SU-DHL-6 (cell line): ENCODE data around the gene LOXL1.

Experiments
- H2AFZ ChIP-seq: fragments of 200-600 bp; sonication (generic); 2 replicates; pipeline ENCODE4 v1.6.1; 2014; ENCODE audit warnings: low read depth, mild to moderate bottlenecking, moderate library complexity, mixed read lengths, antibody characterized with exemption, low read length; ENCODE audit not compliant: severe bottlenecking
- H3F3A ChIP-seq: fragments of 200-600 bp; shearing (Covaris generic); 2 replicates; pipeline ENCODE4 v1.6.0; 2016; ENCODE audit warnings: antibody characterized with exemption, mild to moderate bottlenecking; ENCODE audit not compliant: insufficient read depth
- H3K27ac ChIP-seq: fragments of 200-600 bp; sonication (generic); 2 replicates; pipeline ENCODE4 v1.5.1; 2016; ENCODE audit warnings: low read depth, mild to moderate bottlenecking, low read length, moderate library complexity, mixed read lengths
- H3K27me3 ChIP-seq: fragments of 200-600 bp; sonication (generic), shearing (Covaris generic); 2 replicates; pipeline ENCODE4 v1.6.0; 2014; ENCODE audit warnings: mild to moderate bottlenecking, low read length
- H3K36me3 ChIP-seq: fragments of 200-600 bp; sonication (generic); 2 replicates; pipeline ENCODE4 v1.6.1; 2014; ENCODE audit warnings: mild to moderate bottlenecking, low read length, mixed read lengths
- H3K4me2 ChIP-seq: fragments of 300-600, 200-600 bp; shearing (Covaris generic), sonication (generic); 2 replicates; pipeline ENCODE4 v1.6.0; 2014; ENCODE audit warnings: low read length, low read depth, mild to moderate bottlenecking; ENCODE audit not compliant: poor library complexity, severe bottlenecking
- H3K4me3 ChIP-seq: fragments of 200-600 bp; sonication (generic); 2 replicates; pipeline ENCODE4 v1.5.1; 2014; ENCODE audit warnings: antibody characterized with exemption, low read length, mild to moderate bottlenecking, mixed read lengths; ENCODE audit not compliant: insufficient read depth, poor library complexity, severe bottlenecking
- H3K79me2 ChIP-seq: fragments of 200-600 bp; sonication (generic); 2 replicates; pipeline ENCODE4 v1.6.1; 2014; ENCODE audit warnings: mild to moderate bottlenecking, low read length, moderate library complexity; ENCODE audit not compliant: insufficient read depth
- H3K9ac ChIP-seq: fragments of 200-600 bp; sonication (generic); 2 replicates; pipeline ENCODE4 v1.7.0; 2014; ENCODE audit warnings: mild to moderate bottlenecking, low read length
- H3K9me2 ChIP-seq: fragments of 200-600 bp; sonication (generic); replicated peaks from 2 replicates; pipeline ENCODE4 v1.6.1; 2014; ENCODE audit warnings: low read length; ENCODE audit not compliant: insufficient read depth
- H3K9me3 ChIP-seq: fragments of 200-600 bp; sonication (generic); 2 replicates; pipeline ENCODE4 v1.6.1; 2014; ENCODE audit warnings: low read length, mixed read lengths; ENCODE audit not compliant: insufficient read depth
- H4K20me1 ChIP-seq: fragments of 200-600 bp; sonication (generic); 2 replicates; pipeline ENCODE4 v1.6.1; 2014; ENCODE audit warnings: low read depth, mild to moderate bottlenecking, antibody characterized with exemption, low read length, moderate library complexity, mixed read lengths
- EZH2phosphoT487 ChIP-seq: fragments of 200-600 bp; sonication (generic), shearing (Covaris generic); conservative IDR thresholded peaks from 2 replicates; pipeline ENCODE4 v1.6.1; 2018; ENCODE audit warnings: mild to moderate bottlenecking, antibody characterized with exemption, low read length, moderate library complexity, mixed read lengths
- TF ChIP-seq, protein P1 (sequence below): fragments of 200-600 bp; sonication (generic); IDR thresholded peaks from one replicate; pipeline ENCODE4 v1.5.1; 2017; ENCODE audit warnings: antibody characterized with exemption, mild to moderate bottlenecking, low read length, moderate library complexity; ENCODE audit not compliant: insufficient read depth, poor library complexity, severe bottlenecking

LOXL1 gene

GRCh38 chr15:73991260-73991659, 65.0 kb downstream of the LOXL1 start:
- Histone ChIP-seq H3F3A (peaks cover 4% of the 10 kb centered on the region; the same call in 1 of the 2 replicates), H3K27ac (no peak overlapping the region), H3K4me3 (peak overlapping the region; percentile 77), H3K9ac (peak overlapping the region; percentile 85), H3K27me3 (no peaks in the 10 kb centered on the region), H3K9me2 (no peaks in the 10 kb centered on the region), H4K20me1 (no peaks in the 10 kb centered on the region), H3K4me2 (peak overlapping the region; percentile 88), H3K36me3 (no peaks in the 10 kb centered on the region), H2AFZ (peak overlapping the region; percentile 92), H3K9me3 (no peaks in the 10 kb centered on the region), H3K79me2 (peaks cover 14% of the 10 kb centered on the region)
- no peak for TF ChIP-seq EZH2phosphoT487
- TF ChIP-seq, protein P1, sequence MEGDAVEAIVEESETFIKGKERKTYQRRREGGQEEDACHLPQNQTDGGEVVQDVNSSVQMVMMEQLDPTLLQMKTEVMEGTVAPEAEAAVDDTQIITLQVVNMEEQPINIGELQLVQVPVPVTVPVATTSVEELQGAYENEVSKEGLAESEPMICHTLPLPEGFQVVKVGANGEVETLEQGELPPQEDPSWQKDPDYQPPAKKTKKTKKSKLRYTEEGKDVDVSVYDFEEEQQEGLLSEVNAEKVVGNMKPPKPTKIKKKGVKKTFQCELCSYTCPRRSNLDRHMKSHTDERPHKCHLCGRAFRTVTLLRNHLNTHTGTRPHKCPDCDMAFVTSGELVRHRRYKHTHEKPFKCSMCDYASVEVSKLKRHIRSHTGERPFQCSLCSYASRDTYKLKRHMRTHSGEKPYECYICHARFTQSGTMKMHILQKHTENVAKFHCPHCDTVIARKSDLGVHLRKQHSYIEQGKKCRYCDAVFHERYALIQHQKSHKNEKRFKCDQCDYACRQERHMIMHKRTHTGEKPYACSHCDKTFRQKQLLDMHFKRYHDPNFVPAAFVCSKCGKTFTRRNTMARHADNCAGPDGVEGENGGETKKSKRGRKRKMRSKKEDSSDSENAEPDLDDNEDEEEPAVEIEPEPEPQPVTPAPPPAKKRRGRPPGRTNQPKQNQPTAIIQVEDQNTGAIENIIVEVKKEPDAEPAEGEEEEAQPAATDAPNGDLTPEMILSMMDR: no peak

DNA sequence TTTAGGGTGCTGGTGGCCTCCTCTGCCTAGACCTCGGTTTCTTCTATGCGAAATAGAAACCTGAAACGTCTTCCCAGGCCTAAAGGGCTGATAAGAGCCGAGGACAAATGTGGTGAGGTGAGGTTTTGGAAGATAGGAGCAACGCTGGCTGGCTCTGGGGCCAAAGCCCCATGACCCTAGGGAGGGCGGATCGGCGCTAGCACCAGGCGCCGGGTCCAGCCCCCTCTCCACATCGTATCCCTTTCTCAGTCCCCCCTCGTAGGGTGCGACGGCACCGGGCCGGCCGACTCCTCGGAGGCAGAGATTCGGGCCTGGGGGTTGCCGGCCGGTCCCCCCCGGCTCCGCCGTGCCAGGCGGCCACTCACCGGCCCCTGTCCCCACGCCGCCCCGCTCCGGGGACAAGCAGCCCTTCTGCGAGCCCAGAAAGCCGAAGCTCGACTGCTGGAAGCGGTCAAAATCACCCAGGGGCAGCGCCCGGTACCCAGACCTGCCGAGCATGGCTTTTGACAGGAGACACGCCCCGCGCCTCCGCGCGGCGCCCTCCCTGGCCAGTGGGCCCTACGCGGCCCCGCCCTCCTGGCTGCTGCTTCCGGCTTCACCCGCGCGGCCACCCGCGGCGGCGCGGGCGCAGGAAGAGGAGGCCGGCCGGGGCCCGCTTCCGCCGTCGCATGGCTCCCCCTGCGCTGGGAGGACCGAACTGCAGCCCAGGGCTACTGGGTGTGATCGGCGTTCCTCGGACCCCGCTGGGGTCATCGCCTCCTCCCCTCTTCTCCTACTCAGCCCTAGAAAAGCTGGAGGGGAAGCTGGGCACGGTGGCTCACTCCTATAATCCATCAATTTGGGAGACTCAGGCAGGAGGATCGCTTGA, 65.7 kb downstream of the LOXL1 start, which contains the start of gene STOML1:
STOML1 (minus strand) TSS at position 570 of the 868 bp plus-strand sequence; CDS start at position 498, 72 bp downstream.
- H3K79me2 ChIP-seq: peaks cover 21% of the 10 kb centered on the region
- TF ChIP-seq EZH2phosphoT487: no peak
- TF ChIP-seq, protein P1: peak; percentile 73
- H3K9ac ChIP-seq: peak within 1 kb of the TSS; percentile 85
- no peaks in the 10 kb centered on the region for H3K36me3 ChIP-seq
- H3F3A ChIP-seq: peaks cover 7% of the 10 kb centered on the region; the same call in 1 of the 2 replicates
- no peaks in the 10 kb centered on the region for H3K9me2 ChIP-seq
- H2AFZ ChIP-seq: peak within 1 kb of the TSS; percentile 99
- H4K20me1 ChIP-seq: no peaks in the 10 kb centered on the region
- H3K27me3 ChIP-seq: no peaks in the 10 kb centered on the region
- H3K4me2 ChIP-seq: peak within 1 kb of the TSS; percentile 88
- no peak within 1 kb of the TSS for H3K27ac ChIP-seq
- no peaks in the 10 kb centered on the region for H3K9me3 ChIP-seq
- peak within 1 kb of the TSS; percentile 77 for H3K4me3 ChIP-seq

DNA sequence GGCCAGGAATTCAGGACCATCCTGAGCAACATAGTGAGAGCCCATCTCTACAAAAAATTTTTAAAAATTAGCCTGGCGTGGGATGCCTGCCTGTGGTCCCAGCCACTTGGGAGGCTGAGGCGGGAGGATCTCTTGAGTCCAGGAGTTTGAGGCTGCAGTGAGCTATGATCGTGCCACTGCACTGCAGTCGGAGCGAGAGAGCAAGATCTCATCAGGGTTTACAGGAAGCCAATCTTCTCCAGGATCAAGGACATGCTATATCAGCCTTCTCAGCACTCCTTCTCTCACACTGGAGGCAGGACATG, 66.3 kb downstream of the LOXL1 start:
- peaks cover 7% of the 10 kb centered on the region; the same call in 1 of the 2 replicates for H3F3A ChIP-seq
- no peaks in the 10 kb centered on the region for H3K36me3 ChIP-seq
- H3K4me3 ChIP-seq: peak overlapping the region; percentile 30
- H3K27ac ChIP-seq: no peak overlapping the region
- no peaks in the 10 kb centered on the region for H4K20me1 ChIP-seq
- H2AFZ ChIP-seq: peak overlapping the region; percentile 99
- TF ChIP-seq, protein P1: no peak
- no peak for TF ChIP-seq EZH2phosphoT487
- peak overlapping the region; percentile 61 for H3K4me2 ChIP-seq
- H3K27me3 ChIP-seq: no peaks in the 10 kb centered on the region
- peaks cover 27% of the 10 kb centered on the region for H3K79me2 ChIP-seq
- no peaks in the 10 kb centered on the region for H3K9me3 ChIP-seq
- no peaks in the 10 kb centered on the region for H3K9me2 ChIP-seq
- peak overlapping the region; percentile 85 for H3K9ac ChIP-seq
